Thoracic aorta (tissue), 2 donors: ENCODE results near the gene TREML1. TPM values are rescaled to one million over a fixed set of nuclear protein-coding genes. Genes with fewer than 3 reads are reported as not detected.

Experiments used
- ATAC-seq: fragments of 150-250 bp; one replicate; pipeline ENCODE4 v1.8.0; 2017; ENCODE audit warnings: low read depth; ENCODE audit not compliant: insufficient number of reproducible peaks, low FRiP score
- DNase-seq: peaks from one replicate; pipeline ENCODE4 v3.0.0-alpha.2; 2020; ENCODE audit warnings: low spot score
- H3K27ac ChIP-seq, 2 donors: fragments of 200-600 bp; sonication (generic); 1 replicate in 1 of 2; 2 replicates in 1 of 2; pipeline ENCODE4 v1.5.1; 2016; ENCODE audit warnings: mild to moderate bottlenecking in 2 of 2, moderate library complexity in 2 of 2
- H3K27me3 ChIP-seq: fragments of 200-600 bp; sonication (generic); replicated peaks from 2 replicates; pipeline ENCODE4 v1.6.0; 2016; ENCODE audit warnings: mild to moderate bottlenecking; ENCODE audit not compliant: insufficient read depth
- H3K36me3 ChIP-seq: fragments of 200-600 bp; sonication (generic); one replicate; pipeline ENCODE4 v1.5.1; 2016
- H3K4me1 ChIP-seq, 2 donors: fragments of 200-600 bp; sonication (generic); 1 replicate in 1 of 2; 2 replicates in 1 of 2; pipeline versions ENCODE4 v1.5.1 to v1.6.0; 2016; ENCODE audit warnings: low read depth in 2 of 2, mild to moderate bottlenecking in 1 of 2; ENCODE audit not compliant: control insufficient read depth in 1 of 2
- H3K4me3 ChIP-seq: fragments of 200-600 bp; sonication (generic); 2 replicates; pipeline ENCODE4 v1.5.1; 2016; ENCODE audit warnings: mild to moderate bottlenecking
- H3K9me3 ChIP-seq: fragments of 200-600 bp; sonication (generic); 2 replicates; pipeline ENCODE4 v1.5.1; 2016
- CTCF ChIP-seq: fragments of 200-600 bp; sonication (generic); IDR thresholded peaks from one replicate; pipeline ENCODE4 v1.5.1; 2019; ENCODE audit warnings: antibody characterized with exemption
- total RNA-seq, 2 donors: library from RNA; depleted of rRNA; stranded (reverse); fragments of >200 nt; gene quantifications; one replicate each; pipeline versions ENCODE4 v1.1.0 to v1.2.3, GENCODE V29; 2016

Gene TREML1
- total RNA-seq, 2 donors from 2014 or later: 0.56 to 3.9 TPM

- no peak for DNase-seq
- TF ChIP-seq CTCF: no peak
- Histone ChIP-seq H3K9me3 (no peaks in the 10 kb centered on the region), H3K27me3 (no peaks in the 10 kb centered on the region), H3K4me1 (no peaks in the 10 kb centered on the region), H3K36me3 (no peaks in the 10 kb centered on the region), H3K27ac (no peak within 1 kb of the TSS), H3K4me3 (peak within 1 kb of the TSS; percentile 45)
- no peak for ATAC-seq
Measured at GRCh38 chr6:41162687-41163418, 8.7 kb upstream of the TREML1 start, which contains the start of gene TREM2. TSS of gene TREM2 (minus strand) at chr6:41163116. CDS start at chr6:41163082, 34 bp downstream.

GRCh38 chr6:41161851-41162552, 7.9 kb upstream of the TREML1 start:
- H3K27me3 ChIP-seq: no peaks in the 10 kb centered on the region
- ATAC-seq (no peak), DNase-seq (no peak)
- H3K9me3 ChIP-seq: no peaks in the 10 kb centered on the region
- peak overlapping the region; percentile 45 for H3K4me3 ChIP-seq
- H3K27ac ChIP-seq: no peak overlapping the region
- no peaks in the 10 kb centered on the region for H3K36me3 ChIP-seq
- no peak for TF ChIP-seq CTCF
- no peaks in the 10 kb centered on the region for H3K4me1 ChIP-seq

GRCh38 chr6:41161380-41161779, 7.2 kb upstream of the TREML1 start:
- H3K4me1 ChIP-seq: no peaks in the 10 kb centered on the region
- H3K27ac ChIP-seq: no peak overlapping the region
- no peak for TF ChIP-seq CTCF
- DNase-seq (no peak), ATAC-seq (no peak)
- H3K27me3 ChIP-seq: no peaks in the 10 kb centered on the region
- no peaks in the 10 kb centered on the region for H3K36me3 ChIP-seq
- H3K4me3 ChIP-seq: no peak overlapping the region
- H3K9me3 ChIP-seq: no peaks in the 10 kb centered on the region

GRCh38 chr6:41160933-41161332, 6.8 kb upstream of the TREML1 start:
- no peaks in the 10 kb centered on the region for H3K27me3 ChIP-seq
- H3K27ac ChIP-seq: no peak overlapping the region
- no peak for TF ChIP-seq CTCF
- DNase-seq (no peak), ATAC-seq (no peak)
- H3K4me1 ChIP-seq: no peaks in the 10 kb centered on the region
- no peaks in the 10 kb centered on the region for H3K9me3 ChIP-seq
- H3K36me3 ChIP-seq: no peaks in the 10 kb centered on the region
- no peak overlapping the region for H3K4me3 ChIP-seq

- no peak overlapping the region for H3K27ac ChIP-seq
- H3K4me1 ChIP-seq: no peaks in the 10 kb centered on the region
- no peaks in the 10 kb centered on the region for H3K27me3 ChIP-seq
- H3K4me3 ChIP-seq: no peak overlapping the region
- no peak for TF ChIP-seq CTCF
- no peaks in the 10 kb centered on the region for H3K36me3 ChIP-seq
- H3K9me3 ChIP-seq: no peaks in the 10 kb centered on the region
- DNase-seq: no peak
- no peak for ATAC-seq
Measured at GRCh38 chr6:41159415-41160082, 5.4 kb upstream of the TREML1 start.
